H1 (cell line): Measurements from ENCODE around the gene ZNF213. TPM values are rescaled to one million over a fixed set of nuclear protein-coding genes. Genes with fewer than 3 reads are reported as not detected.

Experiments
- ASH2L ChIP-seq: fragments of 200-600, 300-600 bp; sonication (generic); IDR thresholded peaks from one replicate; pipeline ENCODE4 v1.7.1; 2017; ENCODE audit warnings: low read length
- TEAD4 ChIP-seq: IDR thresholded peaks from 2 replicates; pipeline ENCODE4 v1.6.1; 2012; ENCODE audit warnings: low read depth, low read length, inconsistent platforms, mixed read lengths
- polyA plus RNA-seq, 7 experiments: library from polyadenylated mRNA; depleted of rRNA in 3 of 7; stranded (reverse) in 5 of 7; unstranded in 2 of 7; fragments of >200 nt in 5 of 7; fragments of 200-250 nt in 2 of 7; gene quantifications; 1 replicate in 5 of 7; 2 replicates in 1 of 7; 4 replicates in 1 of 7; pipeline versions ENCODE4 v1.2.1 to v1.2.3, GENCODE V29; 2011 to 2013; ENCODE audit warnings: missing spikeins in 2 of 7, mixed read lengths in 2 of 7
- total RNA-seq: library from RNA; stranded (reverse); fragmentation: NEBNext Ultra II Directional; extraction: Animal tissue kit (Norgen Biotek cat#: 25700); gene quantifications from 2 replicates; pipeline ENCODE4 v1.2.1, GENCODE V29; 2021

Gene ZNF213
- total and polyA plus RNA-seq, 2 of the 8 experiments (the other 6 are each of a cell fraction or from before 2014, with no cell fraction given) = 1.6 to 6.9 TPM

- TF ChIP-seq ASH2L = no peak
- no peak for TF ChIP-seq TEAD4
Observed at GRCh38 chr16:3152027-3152276, 17.1 kb downstream of the ZNF213 start (continued).
